ENCODE results near the gene SLC25A24. TPM values are rescaled to one million over a fixed set of nuclear protein-coding genes. Genes with fewer than 3 reads are reported as not detected.
A peak's percentile ranks its signal among the peaks of the same experiment; 100 is the strongest.

Gene SLC25A24
- total and polyA plus RNA-seq, 10 of the 15 experiments (the other 5 are each of a cell fraction or from before 2014, with no cell fraction given): 4.0 to 20.6 (median 14.2) TPM

DNA sequence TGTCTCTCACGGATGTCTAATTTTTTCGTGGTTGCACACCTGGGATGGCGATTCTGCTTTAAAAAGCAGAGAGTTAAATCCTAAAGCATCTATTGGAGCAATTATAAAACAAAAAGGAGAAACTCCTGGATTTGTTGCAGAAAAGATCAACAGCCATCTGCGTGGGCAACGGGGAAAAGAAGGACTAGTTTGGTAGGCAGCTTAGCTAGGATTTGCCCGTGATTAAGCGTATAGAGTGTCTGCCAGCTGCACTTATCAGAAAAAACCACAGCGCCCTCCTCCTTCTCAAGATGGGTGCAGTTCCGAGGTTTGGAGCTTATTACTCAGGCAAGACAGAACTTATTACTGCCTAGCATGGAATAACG lies 526 bp upstream of the SLC25A24 start:
- TSS peak; percentile 92 for BruUV-seq (replicated peaks)
- peak overlapping the region; percentile 74 for H3K4me3 ChIP-seq
- no peaks in the 10 kb centered on the region for H3K36me3 ChIP-seq (ENCODE audit: control insufficient read depth in 2 of 2, insufficient read depth in 2 of 2, low read length in 1 of 2)
- intact Hi-C loops (cut with micrococcal nuclease; ENCODE audit: unreplicated experiment): no loop called here
- no peak for DNase-seq (ENCODE audit: low read depth, low spot score)
- 2% methylated on average over 10 of the region's 10 CpGs for WGBS (ENCODE audit: insufficient coverage, insufficient replicate concordance, low lambda C conversion rate, missing lambda C conversion rate)
- no peaks in the 10 kb centered on the region for H4K20me1 ChIP-seq (ENCODE audit: control insufficient read depth, insufficient read depth)
- ChIA-PET RAD21 (ENCODE audit: unreplicated experiment) (interaction anchor here (0.7 to 1.6 kb wide), 9 partner anchors 33 to 769 kb away, joined by 3 to 23 read pairs (median 4); no protein-coding TSS in a partner anchor), POLR2A (interaction anchor here (0.8 to 0.9 kb wide), 2 partner anchors 10 to 540 kb away, joined by 3 to 4 read pairs; no protein-coding TSS in a partner anchor), SMC1A (ENCODE audit: uncharacterized antibody, unreplicated experiment) (interaction anchor here (0.9 to 2.8 kb wide), 7 partner anchors 10 to 418 kb away, joined by 3 to 22 read pairs (median 8); no protein-coding TSS in a partner anchor), CTCF (interaction anchor here (0.5 to 3.3 kb wide), 13 partner anchors 10 to 594 kb away, joined by 3 to 21 read pairs (median 4); partner anchors contain the start of gene EEIG2)
- ATAC-seq: peak; percentile 52
- H3K27me3 ChIP-seq (replicated peaks in 1 of 2; ENCODE audit: control insufficient read depth in 2 of 2, insufficient read depth in 2 of 2, low read length in 1 of 2): peaks cover 0 to 7% of the 10 kb centered on the region in 2 experiments; a peak in 2 of 4 replicates
- H3K4me2 ChIP-seq (ENCODE audit: control insufficient read depth, insufficient read depth): peak overlapping the region; percentile 90
- H3K9me3 ChIP-seq (replicated peaks; ENCODE audit: control insufficient read depth, insufficient read depth, low read length): no peaks in the 10 kb centered on the region; the same call in 1 of the 3 replicates
- in situ Hi-C loops (cut with MboI): loop anchor here (10.0 kb wide), 1 partner anchor 364 kb away; the partner anchor contains the start of gene EEIG2
- peak overlapping the region; percentile 50 for H3K9ac ChIP-seq (ENCODE audit: control insufficient read depth, insufficient read depth, low read length)
- H2AFZ ChIP-seq (ENCODE audit: control insufficient read depth, low read depth, low read length): peak overlapping the region; percentile 55
- H3K79me2 ChIP-seq (ENCODE audit: control insufficient read depth, insufficient read depth, low read length): no peaks in the 10 kb centered on the region
- FAIRE-seq: no peak
- no peak overlapping the region for H3K27ac ChIP-seq (ENCODE audit: control insufficient read depth, insufficient read depth)
- no peaks in the 10 kb centered on the region for H3K4me1 ChIP-seq (ENCODE audit: control insufficient read depth, insufficient read depth, low read length)
- TF ChIP-seq, protein P1, sequence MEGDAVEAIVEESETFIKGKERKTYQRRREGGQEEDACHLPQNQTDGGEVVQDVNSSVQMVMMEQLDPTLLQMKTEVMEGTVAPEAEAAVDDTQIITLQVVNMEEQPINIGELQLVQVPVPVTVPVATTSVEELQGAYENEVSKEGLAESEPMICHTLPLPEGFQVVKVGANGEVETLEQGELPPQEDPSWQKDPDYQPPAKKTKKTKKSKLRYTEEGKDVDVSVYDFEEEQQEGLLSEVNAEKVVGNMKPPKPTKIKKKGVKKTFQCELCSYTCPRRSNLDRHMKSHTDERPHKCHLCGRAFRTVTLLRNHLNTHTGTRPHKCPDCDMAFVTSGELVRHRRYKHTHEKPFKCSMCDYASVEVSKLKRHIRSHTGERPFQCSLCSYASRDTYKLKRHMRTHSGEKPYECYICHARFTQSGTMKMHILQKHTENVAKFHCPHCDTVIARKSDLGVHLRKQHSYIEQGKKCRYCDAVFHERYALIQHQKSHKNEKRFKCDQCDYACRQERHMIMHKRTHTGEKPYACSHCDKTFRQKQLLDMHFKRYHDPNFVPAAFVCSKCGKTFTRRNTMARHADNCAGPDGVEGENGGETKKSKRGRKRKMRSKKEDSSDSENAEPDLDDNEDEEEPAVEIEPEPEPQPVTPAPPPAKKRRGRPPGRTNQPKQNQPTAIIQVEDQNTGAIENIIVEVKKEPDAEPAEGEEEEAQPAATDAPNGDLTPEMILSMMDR (IDR thresholded peaks at IDR 0.05 in 2 of 3, conservative IDR thresholded peaks at IDR 0.05 in 1 of 3; ENCODE audit: control insufficient read depth in 2 of 3, extremely low read depth in 1 of 3, insufficient read depth in 1 of 3, low read depth in 3 of 3, low read length in 3 of 3): peak in 1 of 3 experiments; percentile 42; a peak in 2 of 6 replicates
- no peak for TF ChIP-seq RB1 (IDR thresholded peaks at IDR 0.05; ENCODE audit: borderline replicate concordance)
- TF ChIP-seq, protein P2, sequence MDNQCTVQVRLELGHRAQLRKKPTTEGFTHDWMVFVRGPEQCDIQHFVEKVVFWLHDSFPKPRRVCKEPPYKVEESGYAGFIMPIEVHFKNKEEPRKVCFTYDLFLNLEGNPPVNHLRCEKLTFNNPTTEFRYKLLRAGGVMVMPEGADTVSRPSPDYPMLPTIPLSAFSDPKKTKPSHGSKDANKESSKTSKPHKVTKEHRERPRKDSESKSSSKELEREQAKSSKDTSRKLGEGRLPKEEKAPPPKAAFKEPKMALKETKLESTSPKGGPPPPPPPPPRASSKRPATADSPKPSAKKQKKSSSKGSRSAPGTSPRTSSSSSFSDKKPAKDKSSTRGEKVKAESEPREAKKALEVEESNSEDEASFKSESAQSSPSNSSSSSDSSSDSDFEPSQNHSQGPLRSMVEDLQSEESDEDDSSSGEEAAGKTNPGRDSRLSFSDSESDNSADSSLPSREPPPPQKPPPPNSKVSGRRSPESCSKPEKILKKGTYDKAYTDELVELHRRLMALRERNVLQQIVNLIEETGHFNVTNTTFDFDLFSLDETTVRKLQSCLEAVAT (IDR thresholded peaks at IDR 0.05): no peak
- 0 out of 2 replicates have a peak, but pooled peaks have one; percentile 27 for TF ChIP-seq NBN (IDR thresholded peaks at IDR 0.05)
- no peak for TF ChIP-seq NR2F1 (conservative IDR thresholded peaks at IDR 0.05)
- TF ChIP-seq FOS (IDR thresholded peaks at IDR 0.05; ENCODE audit: borderline replicate concordance, extremely low read depth, insufficient read length): no peak
- no peak for TF ChIP-seq CBX3 (IDR thresholded peaks at IDR 0.05; ENCODE audit: borderline replicate concordance, low read depth)
- TF ChIP-seq, protein P3, sequence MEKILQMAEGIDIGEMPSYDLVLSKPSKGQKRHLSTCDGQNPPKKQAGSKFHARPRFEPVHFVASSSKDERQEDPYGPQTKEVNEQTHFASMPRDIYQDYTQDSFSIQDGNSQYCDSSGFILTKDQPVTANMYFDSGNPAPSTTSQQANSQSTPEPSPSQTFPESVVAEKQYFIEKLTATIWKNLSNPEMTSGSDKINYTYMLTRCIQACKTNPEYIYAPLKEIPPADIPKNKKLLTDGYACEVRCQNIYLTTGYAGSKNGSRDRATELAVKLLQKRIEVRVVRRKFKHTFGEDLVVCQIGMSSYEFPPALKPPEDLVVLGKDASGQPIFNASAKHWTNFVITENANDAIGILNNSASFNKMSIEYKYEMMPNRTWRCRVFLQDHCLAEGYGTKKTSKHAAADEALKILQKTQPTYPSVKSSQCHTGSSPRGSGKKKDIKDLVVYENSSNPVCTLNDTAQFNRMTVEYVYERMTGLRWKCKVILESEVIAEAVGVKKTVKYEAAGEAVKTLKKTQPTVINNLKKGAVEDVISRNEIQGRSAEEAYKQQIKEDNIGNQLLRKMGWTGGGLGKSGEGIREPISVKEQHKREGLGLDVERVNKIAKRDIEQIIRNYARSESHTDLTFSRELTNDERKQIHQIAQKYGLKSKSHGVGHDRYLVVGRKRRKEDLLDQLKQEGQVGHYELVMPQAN (conservative IDR thresholded peaks at IDR 0.05): no peak
- TF ChIP-seq, protein P4, sequence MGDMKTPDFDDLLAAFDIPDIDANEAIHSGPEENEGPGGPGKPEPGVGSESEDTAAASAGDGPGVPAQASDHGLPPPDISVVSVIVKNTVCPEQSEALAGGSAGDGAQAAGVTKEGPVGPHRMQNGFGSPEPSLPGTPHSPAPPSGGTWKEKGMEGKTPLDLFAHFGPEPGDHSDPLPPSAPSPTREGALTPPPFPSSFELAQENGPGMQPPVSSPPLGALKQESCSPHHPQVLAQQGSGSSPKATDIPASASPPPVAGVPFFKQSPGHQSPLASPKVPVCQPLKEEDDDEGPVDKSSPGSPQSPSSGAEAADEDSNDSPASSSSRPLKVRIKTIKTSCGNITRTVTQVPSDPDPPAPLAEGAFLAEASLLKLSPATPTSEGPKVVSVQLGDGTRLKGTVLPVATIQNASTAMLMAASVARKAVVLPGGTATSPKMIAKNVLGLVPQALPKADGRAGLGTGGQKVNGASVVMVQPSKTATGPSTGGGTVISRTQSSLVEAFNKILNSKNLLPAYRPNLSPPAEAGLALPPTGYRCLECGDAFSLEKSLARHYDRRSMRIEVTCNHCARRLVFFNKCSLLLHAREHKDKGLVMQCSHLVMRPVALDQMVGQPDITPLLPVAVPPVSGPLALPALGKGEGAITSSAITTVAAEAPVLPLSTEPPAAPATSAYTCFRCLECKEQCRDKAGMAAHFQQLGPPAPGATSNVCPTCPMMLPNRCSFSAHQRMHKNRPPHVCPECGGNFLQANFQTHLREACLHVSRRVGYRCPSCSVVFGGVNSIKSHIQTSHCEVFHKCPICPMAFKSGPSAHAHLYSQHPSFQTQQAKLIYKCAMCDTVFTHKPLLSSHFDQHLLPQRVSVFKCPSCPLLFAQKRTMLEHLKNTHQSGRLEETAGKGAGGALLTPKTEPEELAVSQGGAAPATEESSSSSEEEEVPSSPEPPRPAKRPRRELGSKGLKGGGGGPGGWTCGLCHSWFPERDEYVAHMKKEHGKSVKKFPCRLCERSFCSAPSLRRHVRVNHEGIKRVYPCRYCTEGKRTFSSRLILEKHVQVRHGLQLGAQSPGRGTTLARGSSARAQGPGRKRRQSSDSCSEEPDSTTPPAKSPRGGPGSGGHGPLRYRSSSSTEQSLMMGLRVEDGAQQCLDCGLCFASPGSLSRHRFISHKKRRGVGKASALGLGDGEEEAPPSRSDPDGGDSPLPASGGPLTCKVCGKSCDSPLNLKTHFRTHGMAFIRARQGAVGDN (IDR thresholded peaks at IDR 0.05): no peak
- peak; percentile 28; the same call in 1 of the 2 replicates for TF ChIP-seq RUNX3 (IDR thresholded peaks at IDR 0.05; ENCODE audit: low read length)
- peak; percentile 13 for TF ChIP-seq SUZ12 (IDR thresholded peaks at IDR 0.05; ENCODE audit: unreplicated experiment)
- TF ChIP-seq GATAD2B (conservative IDR thresholded peaks at IDR 0.05; ENCODE audit: low read depth): no peak
- TF ChIP-seq, protein P5, sequence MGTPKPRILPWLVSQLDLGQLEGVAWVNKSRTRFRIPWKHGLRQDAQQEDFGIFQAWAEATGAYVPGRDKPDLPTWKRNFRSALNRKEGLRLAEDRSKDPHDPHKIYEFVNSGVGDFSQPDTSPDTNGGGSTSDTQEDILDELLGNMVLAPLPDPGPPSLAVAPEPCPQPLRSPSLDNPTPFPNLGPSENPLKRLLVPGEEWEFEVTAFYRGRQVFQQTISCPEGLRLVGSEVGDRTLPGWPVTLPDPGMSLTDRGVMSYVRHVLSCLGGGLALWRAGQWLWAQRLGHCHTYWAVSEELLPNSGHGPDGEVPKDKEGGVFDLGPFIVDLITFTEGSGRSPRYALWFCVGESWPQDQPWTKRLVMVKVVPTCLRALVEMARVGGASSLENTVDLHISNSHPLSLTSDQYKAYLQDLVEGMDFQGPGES (IDR thresholded peaks at IDR 0.05): no peak
